ENCODE measurements around the gene EML5.

- TF ChIP-seq, protein P1, sequence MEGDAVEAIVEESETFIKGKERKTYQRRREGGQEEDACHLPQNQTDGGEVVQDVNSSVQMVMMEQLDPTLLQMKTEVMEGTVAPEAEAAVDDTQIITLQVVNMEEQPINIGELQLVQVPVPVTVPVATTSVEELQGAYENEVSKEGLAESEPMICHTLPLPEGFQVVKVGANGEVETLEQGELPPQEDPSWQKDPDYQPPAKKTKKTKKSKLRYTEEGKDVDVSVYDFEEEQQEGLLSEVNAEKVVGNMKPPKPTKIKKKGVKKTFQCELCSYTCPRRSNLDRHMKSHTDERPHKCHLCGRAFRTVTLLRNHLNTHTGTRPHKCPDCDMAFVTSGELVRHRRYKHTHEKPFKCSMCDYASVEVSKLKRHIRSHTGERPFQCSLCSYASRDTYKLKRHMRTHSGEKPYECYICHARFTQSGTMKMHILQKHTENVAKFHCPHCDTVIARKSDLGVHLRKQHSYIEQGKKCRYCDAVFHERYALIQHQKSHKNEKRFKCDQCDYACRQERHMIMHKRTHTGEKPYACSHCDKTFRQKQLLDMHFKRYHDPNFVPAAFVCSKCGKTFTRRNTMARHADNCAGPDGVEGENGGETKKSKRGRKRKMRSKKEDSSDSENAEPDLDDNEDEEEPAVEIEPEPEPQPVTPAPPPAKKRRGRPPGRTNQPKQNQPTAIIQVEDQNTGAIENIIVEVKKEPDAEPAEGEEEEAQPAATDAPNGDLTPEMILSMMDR (IDR thresholded peaks at IDR 0.05; ENCODE audit: insufficient read depth, low read length, poor library complexity, severe bottlenecking), result no peak
- TF ChIP-seq EZH2phosphoT487 (conservative IDR thresholded peaks at IDR 0.05; ENCODE audit: low read length), result no peak
Observed at GRCh38 chr14:88818018-88818417, 25.3 kb upstream of the EML5 start.

All from SU-DHL-6 (cell line).